DND-41 (cell line): ENCODE results near the gene NDUFA13.

Source experiments
- ATAC-seq: fragments of 200-7000 bp; cut with Tn5 transposase; 3 replicates; pipeline ENCODE4 v1.9.1; 2021; ENCODE audit warnings: low read depth; ENCODE audit not compliant: insufficient read depth
- DNase-seq: peaks from one replicate; pipeline ENCODE4 v3.0.0-alpha.2; 2020
- H2AFZ ChIP-seq: 2 replicates; pipeline ENCODE4 v1.6.0; 2012; ENCODE audit warnings: low read depth, low read length
- H3K27ac ChIP-seq: 2 replicates; pipeline ENCODE4 v1.5.1; 2012; ENCODE audit warnings: low read length, inconsistent platforms
- H3K27me3 ChIP-seq: fragments of 200-600 bp; sonication (generic); 2 replicates; pipeline ENCODE4 v1.6.0; 2012; ENCODE audit warnings: low read length, mild to moderate bottlenecking, inconsistent platforms; ENCODE audit not compliant: insufficient read depth, poor library complexity
- H3K36me3 ChIP-seq: 2 replicates; pipeline ENCODE4 v1.5.1; 2012; ENCODE audit warnings: low read length, inconsistent platforms; ENCODE audit not compliant: insufficient read depth
- H3K4me1 ChIP-seq: 2 replicates; pipeline ENCODE4 v1.5.1; 2012; ENCODE audit warnings: mild to moderate bottlenecking, low read length; ENCODE audit not compliant: insufficient read depth
- H3K4me2 ChIP-seq: 2 replicates; pipeline ENCODE4 v1.6.0; 2012; ENCODE audit warnings: mild to moderate bottlenecking, moderate library complexity, low read length, inconsistent platforms; ENCODE audit not compliant: insufficient read depth
- H3K4me3 ChIP-seq, 2 experiments: fragments of 200-600 bp in 1 of 2; shearing (Covaris generic) in 1 of 2; 2 replicates each; pipeline ENCODE4 v1.5.1; 2012 to 2016; ENCODE audit warnings: inconsistent platforms in 2 of 2, low read length in 2 of 2, mild to moderate bottlenecking in 2 of 2, low read depth in 1 of 2, moderate library complexity in 1 of 2
- H3K79me2 ChIP-seq: 2 replicates; pipeline ENCODE4 v1.6.0; 2012; ENCODE audit warnings: low read length, inconsistent platforms; ENCODE audit not compliant: insufficient read depth
- H3K9ac ChIP-seq: 2 replicates; pipeline ENCODE4 v1.6.0; 2012; ENCODE audit warnings: low read depth, mild to moderate bottlenecking, inconsistent platforms, low read length, moderate library complexity
- H3K9me3 ChIP-seq: 2 replicates; pipeline ENCODE4 v1.5.1; 2012; ENCODE audit warnings: low read length, moderate library complexity, mild to moderate bottlenecking, inconsistent platforms; ENCODE audit not compliant: insufficient read depth, severe bottlenecking
- H4K20me1 ChIP-seq: 2 replicates; pipeline ENCODE4 v1.6.0; 2012; ENCODE audit warnings: low read length; ENCODE audit not compliant: insufficient read depth
- EZH2 ChIP-seq: IDR thresholded peaks from 3 replicates; pipeline ENCODE4 v1.6.1; 2012; ENCODE audit warnings: borderline replicate concordance, low read depth, mild to moderate bottlenecking, moderate library complexity, low read length, inconsistent platforms; ENCODE audit not compliant: severe bottlenecking
- TF ChIP-seq, protein P1 (sequence below): IDR thresholded peaks from 2 replicates; pipeline ENCODE4 v1.5.1; 2012; ENCODE audit warnings: borderline replicate concordance, low read length, moderate library complexity, mild to moderate bottlenecking; ENCODE audit not compliant: poor library complexity, severe bottlenecking; ENCODE audit errors: extremely low read depth

Gene NDUFA13

DNA sequence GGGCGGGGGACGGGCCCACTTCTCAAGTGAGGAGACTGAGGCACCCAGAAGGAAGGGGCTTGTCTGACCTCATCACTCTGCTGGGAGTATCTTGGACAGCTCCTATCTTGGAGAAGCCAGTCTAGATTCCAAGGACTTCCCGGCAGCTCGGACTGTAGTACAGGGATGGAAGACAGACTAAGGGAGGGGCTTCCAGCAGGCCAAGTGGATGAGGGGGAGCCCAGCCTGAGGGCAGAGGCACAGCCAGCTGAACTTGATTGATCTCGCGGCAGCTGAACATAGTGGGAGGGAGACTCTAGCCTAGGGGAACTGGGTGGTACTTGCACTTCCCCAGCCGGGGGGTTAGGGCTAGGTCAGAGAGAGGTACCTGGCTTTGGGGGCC is 22.8 kb downstream of the NDUFA13 start:
- Histone ChIP-seq H4K20me1 (no peaks in the 10 kb centered on the region), H3K9me3 (no peaks in the 10 kb centered on the region), H3K79me2 (no peaks in the 10 kb centered on the region), H3K4me1 (no peaks in the 10 kb centered on the region), H3K27ac (no peak overlapping the region), H3K4me3 (no peak overlapping the region), H3K4me2 (no peak overlapping the region), H3K9ac (no peak overlapping the region), H3K27me3 (no peaks in the 10 kb centered on the region), H3K36me3 (no peaks in the 10 kb centered on the region), H2AFZ (no peak overlapping the region)
- TF ChIP-seq, protein P1, sequence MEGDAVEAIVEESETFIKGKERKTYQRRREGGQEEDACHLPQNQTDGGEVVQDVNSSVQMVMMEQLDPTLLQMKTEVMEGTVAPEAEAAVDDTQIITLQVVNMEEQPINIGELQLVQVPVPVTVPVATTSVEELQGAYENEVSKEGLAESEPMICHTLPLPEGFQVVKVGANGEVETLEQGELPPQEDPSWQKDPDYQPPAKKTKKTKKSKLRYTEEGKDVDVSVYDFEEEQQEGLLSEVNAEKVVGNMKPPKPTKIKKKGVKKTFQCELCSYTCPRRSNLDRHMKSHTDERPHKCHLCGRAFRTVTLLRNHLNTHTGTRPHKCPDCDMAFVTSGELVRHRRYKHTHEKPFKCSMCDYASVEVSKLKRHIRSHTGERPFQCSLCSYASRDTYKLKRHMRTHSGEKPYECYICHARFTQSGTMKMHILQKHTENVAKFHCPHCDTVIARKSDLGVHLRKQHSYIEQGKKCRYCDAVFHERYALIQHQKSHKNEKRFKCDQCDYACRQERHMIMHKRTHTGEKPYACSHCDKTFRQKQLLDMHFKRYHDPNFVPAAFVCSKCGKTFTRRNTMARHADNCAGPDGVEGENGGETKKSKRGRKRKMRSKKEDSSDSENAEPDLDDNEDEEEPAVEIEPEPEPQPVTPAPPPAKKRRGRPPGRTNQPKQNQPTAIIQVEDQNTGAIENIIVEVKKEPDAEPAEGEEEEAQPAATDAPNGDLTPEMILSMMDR: no peak
- DNase-seq (no peak), ATAC-seq (no peak)

- H2AFZ ChIP-seq: no peak overlapping the region
- TF ChIP-seq EZH2: no peak
- TF ChIP-seq, protein P1: no peak
Observed at GRCh38 chr19:19539698-19540063, 23.7 kb downstream of the NDUFA13 start.

GRCh38 chr19:19540064-19540714 is 24.2 kb downstream of the NDUFA13 start:
- Histone ChIP-seq H3K4me3 (no peak overlapping the region), H3K4me2 (no peak overlapping the region), H3K36me3 (no peaks in the 10 kb centered on the region), H3K4me1 (no peaks in the 10 kb centered on the region), H3K9ac (no peak overlapping the region), H3K27me3 (no peaks in the 10 kb centered on the region), H2AFZ (no peak overlapping the region), H3K27ac (no peak overlapping the region), H4K20me1 (no peaks in the 10 kb centered on the region), H3K79me2 (no peaks in the 10 kb centered on the region), H3K9me3 (no peaks in the 10 kb centered on the region)
- ATAC-seq (no peak), DNase-seq (no peak)
- TF ChIP-seq EZH2: no peak
- TF ChIP-seq, protein P1: no peak

More at GRCh38 chr19:19539698-19540063, 23.7 kb downstream of the NDUFA13 start:
- DNase-seq (no peak), ATAC-seq (no peak)
- no peaks in the 10 kb centered on the region for H3K4me1 ChIP-seq
- no peaks in the 10 kb centered on the region for H3K9me3 ChIP-seq
- H3K4me3 ChIP-seq: no peak overlapping the region
- H4K20me1 ChIP-seq: no peaks in the 10 kb centered on the region
- no peak overlapping the region for H3K4me2 ChIP-seq
- no peaks in the 10 kb centered on the region for H3K79me2 ChIP-seq
- no peak overlapping the region for H3K27ac ChIP-seq
- H3K36me3 ChIP-seq: no peaks in the 10 kb centered on the region
- H3K9ac ChIP-seq: no peak overlapping the region
- no peaks in the 10 kb centered on the region for H3K27me3 ChIP-seq
